HG03135 (cell line): ENCODE measurements around the gene KBTBD12.

Experiments
- ATAC-seq: cut with Tn5 transposase; IDR thresholded peaks from one replicate; pipeline ENCODE4 v1.9.1; 2021; ENCODE audit warnings: mild to moderate bottlenecking, moderate library complexity; ENCODE audit not compliant: unreplicated experiment

The KBTBD12 gene

GRCh38 chr3:127951276-127951675 lies 36.2 kb downstream of the KBTBD12 start:
- no peak for ATAC-seq

GRCh38 chr3:127953091-127954035 lies 38.3 kb downstream of the KBTBD12 start:
- no peak for ATAC-seq

GRCh38 chr3:127954640-127955039 lies 39.6 kb downstream of the KBTBD12 start:
- ATAC-seq = no peak

- no peak for ATAC-seq
Measured at GRCh38 chr3:127955728-127956127, 40.7 kb downstream of the KBTBD12 start.

- no peak for ATAC-seq
Measured at GRCh38 chr3:127959041-127959440, 44.0 kb downstream of the KBTBD12 start.

- ATAC-seq = no peak
Measured at GRCh38 chr3:127959873-127960272, 44.8 kb downstream of the KBTBD12 start.

GRCh38 chr3:127960421-127960965 lies 45.5 kb downstream of the KBTBD12 start:
- ATAC-seq = no peak

- ATAC-seq = no peak
Measured at GRCh38 chr3:127961124-127961523, 46.1 kb downstream of the KBTBD12 start.

GRCh38 chr3:127961963-127962362 lies 46.9 kb downstream of the KBTBD12 start:
- no peak for ATAC-seq

GRCh38 chr3:127962937-127963336 lies 47.9 kb downstream of the KBTBD12 start:
- no peak for ATAC-seq

GRCh38 chr3:127964053-127964452 lies 49.0 kb downstream of the KBTBD12 start:
- no peak for ATAC-seq

- ATAC-seq = no peak
Measured at GRCh38 chr3:127964816-127965215, 49.8 kb downstream of the KBTBD12 start.

GRCh38 chr3:127967316-127967715 lies 52.3 kb downstream of the KBTBD12 start:
- no peak for ATAC-seq

GRCh38 chr3:127970966-127971592 lies 56.0 kb downstream of the KBTBD12 start:
- no peak for ATAC-seq

- no peak for ATAC-seq
Measured at GRCh38 chr3:127974226-127974625, 59.2 kb downstream of the KBTBD12 start.

- ATAC-seq = no peak
Measured at GRCh38 chr3:127975153-127976029, 60.4 kb downstream of the KBTBD12 start.

GRCh38 chr3:127978636-127979035 lies 63.6 kb downstream of the KBTBD12 start:
- no peak for ATAC-seq

GRCh38 chr3:127979473-127979872 lies 64.4 kb downstream of the KBTBD12 start:
- ATAC-seq = no peak

GRCh38 chr3:127981097-127981496 lies 66.1 kb downstream of the KBTBD12 start:
- no peak for ATAC-seq

GRCh38 chr3:127982155-127982554 lies 67.1 kb downstream of the KBTBD12 start:
- ATAC-seq = no peak
